Kidney epithelial cell (primary cell): Measurements from ENCODE around the gene SF3A2. TPM values are rescaled to one million over a fixed set of nuclear protein-coding genes. Genes with fewer than 3 reads are reported as not detected.

ENCODE experiments used
- DNase-seq: peaks from one replicate; pipeline ENCODE4 v3.0.0-alpha.2; 2010; ENCODE audit warnings: low read depth
- H3K27me3 ChIP-seq: 2 replicates; pipeline ENCODE4 v1.6.0; 2011; ENCODE audit warnings: low read length; ENCODE audit not compliant: control insufficient read depth, insufficient read depth
- H3K36me3 ChIP-seq: 2 replicates; pipeline ENCODE4 v1.5.1; 2011; ENCODE audit warnings: low read length; ENCODE audit not compliant: control insufficient read depth, insufficient read depth
- H3K4me3 ChIP-seq: 2 replicates; pipeline ENCODE4 v1.5.1; 2011; ENCODE audit warnings: low read depth, mild to moderate bottlenecking, control low read depth, low read length
- CTCF ChIP-seq: IDR thresholded peaks from 2 replicates; pipeline ENCODE4 v1.5.1; 2011; ENCODE audit warnings: mild to moderate bottlenecking, moderate library complexity, low read length, control low read depth, inconsistent platforms; ENCODE audit not compliant: insufficient read depth, poor library complexity, severe bottlenecking
- total RNA-seq: library from RNA; depleted of rRNA; stranded (reverse); fragments of >200 nt; gene quantifications from 2 replicates; pipeline ENCODE4 v1.2.3, GENCODE V29; 2015

The SF3A2 gene
- total RNA-seq, 1 donor from 2014 or later = 72.4 TPM

- TF ChIP-seq CTCF = no peak
- Histone ChIP-seq H3K4me3 (no peak overlapping the region), H3K27me3 (no peaks in the 10 kb centered on the region), H3K36me3 (peaks cover 4% of the 10 kb centered on the region)
- DNase-seq = no peak
These were observed 15.3 kb upstream of the SF3A2 start for GRCh38 chr19:2221250-2221831.

- Histone ChIP-seq H3K27me3 (no peaks in the 10 kb centered on the region), H3K36me3 (no peaks in the 10 kb centered on the region), H3K4me3 (no peak overlapping the region)
- no peak for DNase-seq
- peak; percentile 16 for TF ChIP-seq CTCF
These were observed 14.7 kb upstream of the SF3A2 start for GRCh38 chr19:2221918-2222317.

- Histone ChIP-seq H3K4me3 (no peak overlapping the region), H3K36me3 (no peaks in the 10 kb centered on the region), H3K27me3 (no peaks in the 10 kb centered on the region)
- DNase-seq = no peak
- no peak for TF ChIP-seq CTCF
These were observed 13.2 kb upstream of the SF3A2 start for GRCh38 chr19:2223391-2223790.

GRCh38 chr19:2223959-2224358, 12.7 kb upstream of the SF3A2 start:
- Histone ChIP-seq H3K4me3 (no peak overlapping the region), H3K36me3 (no peaks in the 10 kb centered on the region), H3K27me3 (no peaks in the 10 kb centered on the region)
- no peak for DNase-seq
- no peak for TF ChIP-seq CTCF

GRCh38 chr19:2224754-2225349, 11.8 kb upstream of the SF3A2 start:
- Histone ChIP-seq H3K4me3 (no peak overlapping the region), H3K27me3 (no peaks in the 10 kb centered on the region), H3K36me3 (no peaks in the 10 kb centered on the region)
- no peak for TF ChIP-seq CTCF
- no peak for DNase-seq
